ENCODE results near the gene PC. TPM values are rescaled to one million over a fixed set of nuclear protein-coding genes. Genes with fewer than 3 reads are reported as not detected.
"Not testable (repeated sequence)": the region's sequence is repeated elsewhere in the genome, so short reads cannot be mapped to it uniquely, and the experiment has no call there.

PC gene
- total RNA-seq, 1 experiment from 2014 or later = 37.1 TPM

DNA sequence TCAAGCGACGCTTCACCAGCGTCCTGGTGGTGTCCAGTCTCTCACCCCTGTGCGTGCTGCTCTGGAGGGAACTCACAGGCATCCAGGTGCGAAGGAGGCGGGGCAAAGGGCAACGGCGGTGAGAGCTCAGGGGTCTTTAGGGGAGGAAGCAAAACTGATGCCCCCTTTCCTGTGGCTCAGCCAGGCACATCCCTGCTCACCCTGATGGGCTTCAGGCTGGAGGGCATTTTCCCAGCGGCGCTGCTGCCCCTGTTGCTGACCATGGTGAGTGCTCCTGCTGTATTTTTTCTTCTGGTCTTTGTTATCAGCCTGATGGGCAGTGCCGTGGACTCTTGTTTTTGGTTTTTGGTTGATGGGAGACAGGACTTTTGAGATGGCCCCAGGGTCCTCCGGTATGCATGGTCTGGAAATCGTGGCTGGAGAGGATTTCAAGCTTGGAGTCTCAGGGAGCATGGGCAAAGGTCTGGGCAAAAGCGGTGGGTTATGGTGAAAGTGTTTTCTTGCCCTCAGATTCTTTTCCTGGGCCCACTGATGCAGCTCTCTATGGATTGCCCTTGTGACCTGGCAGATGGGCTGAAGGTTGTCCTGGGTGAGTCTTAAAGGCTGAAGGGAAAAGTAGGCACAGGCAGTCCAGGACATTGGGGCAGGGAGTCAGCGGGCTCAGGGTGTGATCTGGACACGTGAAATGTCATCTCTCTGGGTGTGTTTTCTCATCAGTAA is 114.2 kb downstream of the PC start:
- DNase-seq (ENCODE audit: low read depth) = no peak

DNA sequence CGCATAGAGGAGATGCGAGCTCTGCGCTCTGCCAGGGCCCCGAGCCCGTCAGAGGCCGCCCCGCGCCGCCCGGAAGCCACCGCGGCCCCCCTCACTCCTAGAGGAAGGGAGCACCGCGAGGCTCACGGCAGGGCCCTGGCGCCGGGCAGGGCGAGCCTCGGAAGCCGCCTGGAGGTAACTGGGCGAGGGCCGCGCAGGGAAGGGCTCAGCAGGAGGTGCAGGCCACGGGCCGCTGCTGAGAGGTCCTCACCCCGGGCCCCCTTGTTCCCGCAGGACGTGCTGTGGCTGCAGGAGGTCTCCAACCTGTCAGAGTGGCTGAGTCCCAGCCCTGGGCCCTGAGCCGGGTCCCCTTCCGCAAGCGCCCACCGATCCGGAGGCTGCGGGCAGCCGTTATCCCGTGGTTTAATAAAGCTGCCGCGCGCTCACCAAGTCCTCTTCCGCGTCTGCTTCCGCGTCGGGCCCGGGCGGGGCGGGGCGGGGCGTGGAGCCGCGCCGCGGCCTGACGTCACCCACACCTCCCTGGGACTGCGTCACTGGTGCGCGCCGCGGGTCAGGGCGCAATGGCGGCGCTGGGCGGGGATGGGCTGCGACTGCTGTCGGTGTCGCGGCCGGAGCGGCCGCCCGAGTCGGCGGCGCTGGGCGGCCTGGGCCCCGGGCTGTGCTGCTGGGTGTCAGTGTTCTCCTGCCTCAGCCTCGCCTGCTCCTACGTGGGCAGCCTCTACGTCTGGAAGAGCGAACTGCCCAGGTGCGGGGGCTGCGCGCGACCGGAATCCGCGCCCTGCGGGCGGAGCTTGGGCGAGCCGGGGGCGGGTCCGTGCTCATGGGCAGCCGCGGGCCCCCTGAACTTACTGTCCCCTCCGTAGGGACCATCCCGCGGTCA is 115.0 kb downstream of the PC start, which contains the start of gene RCE1:
Gene RCE1 (plus strand): TSS at position 546 of the 880 bp plus-strand sequence. CDS start 15 bp downstream, at position 561.
- peak; percentile 85 for DNase-seq (ENCODE audit: low read depth)

DNA sequence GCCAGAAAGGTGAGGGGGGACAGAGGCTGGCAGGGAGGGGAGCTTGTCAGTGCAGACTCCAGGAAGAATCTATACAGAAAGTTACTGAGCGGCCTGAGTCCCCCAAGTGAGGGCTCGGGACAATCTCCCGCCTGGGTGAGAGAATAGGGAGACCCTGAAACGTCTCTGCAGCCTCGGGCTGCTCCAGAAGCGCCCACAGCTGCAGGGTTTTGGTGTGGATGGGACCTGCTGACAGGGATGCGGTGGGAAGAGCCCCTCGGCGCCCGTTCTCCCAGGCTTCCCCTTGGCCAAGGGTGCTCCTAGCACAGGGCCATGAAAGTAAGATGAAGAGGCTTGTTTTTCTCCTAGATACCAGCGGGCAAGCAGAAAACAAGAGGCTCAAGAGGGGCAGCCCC is 115.7 kb downstream of the PC start:
- DNase-seq (ENCODE audit: low read depth) = no peak

DNA sequence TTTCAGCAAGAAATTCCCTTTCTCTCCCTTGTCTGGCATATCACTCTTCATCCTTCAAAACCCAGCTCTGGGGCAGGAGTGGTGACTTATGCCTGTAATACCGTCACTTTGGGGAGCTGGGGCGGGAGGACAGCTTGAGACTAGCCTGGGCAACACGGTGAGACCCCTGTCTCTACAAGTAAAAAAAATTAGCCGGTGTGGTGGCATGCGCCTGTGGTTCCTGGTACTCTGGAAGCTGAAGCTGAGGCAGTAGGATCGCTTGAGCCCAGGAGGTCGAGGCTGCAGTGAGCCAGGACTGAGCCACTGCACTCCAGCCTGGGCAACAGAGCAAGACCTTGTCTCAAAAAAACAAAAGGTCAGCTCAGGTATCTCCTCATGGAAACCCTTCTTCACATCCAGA is 116.3 kb downstream of the PC start:
- DNase-seq (ENCODE audit: low read depth) = no peak

DNA sequence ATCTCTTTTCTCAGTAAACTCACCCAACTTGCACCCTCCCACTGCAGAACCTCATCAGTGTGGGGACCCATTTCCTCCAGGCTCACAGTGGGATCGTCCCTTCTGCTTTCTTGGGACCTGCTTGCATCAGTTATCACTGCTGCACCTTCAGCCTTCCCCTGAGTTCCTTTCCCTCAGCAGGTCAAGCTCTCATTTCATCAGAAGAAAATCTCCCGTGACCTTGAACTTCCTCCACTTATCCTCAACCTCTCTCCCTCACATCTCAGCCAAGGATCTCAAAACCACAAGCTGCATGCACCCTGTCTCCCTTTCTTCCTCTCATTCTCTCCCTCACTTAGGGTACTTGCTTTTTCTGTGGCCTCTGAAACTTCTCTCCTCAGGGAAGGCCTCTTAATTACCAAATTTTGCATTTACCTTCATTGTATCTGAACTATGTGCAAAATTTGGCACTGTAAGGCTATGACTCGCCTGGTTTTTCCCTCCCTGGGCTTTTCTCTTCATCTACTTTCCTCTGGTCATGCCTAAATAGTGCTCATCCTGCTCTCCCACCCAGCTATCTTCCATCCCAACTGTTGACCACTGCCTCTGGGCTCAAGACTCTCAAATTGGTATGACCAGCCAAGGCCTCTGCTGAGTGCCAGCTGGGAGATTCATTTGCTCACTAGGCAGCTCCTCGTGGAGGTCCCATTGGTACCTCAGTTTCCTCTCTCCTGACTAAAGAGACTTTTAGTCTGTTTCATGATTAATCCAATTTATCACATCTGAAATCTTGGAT is 117.7 kb downstream of the PC start:
- no peak for DNase-seq (ENCODE audit: low read depth)

DNA sequence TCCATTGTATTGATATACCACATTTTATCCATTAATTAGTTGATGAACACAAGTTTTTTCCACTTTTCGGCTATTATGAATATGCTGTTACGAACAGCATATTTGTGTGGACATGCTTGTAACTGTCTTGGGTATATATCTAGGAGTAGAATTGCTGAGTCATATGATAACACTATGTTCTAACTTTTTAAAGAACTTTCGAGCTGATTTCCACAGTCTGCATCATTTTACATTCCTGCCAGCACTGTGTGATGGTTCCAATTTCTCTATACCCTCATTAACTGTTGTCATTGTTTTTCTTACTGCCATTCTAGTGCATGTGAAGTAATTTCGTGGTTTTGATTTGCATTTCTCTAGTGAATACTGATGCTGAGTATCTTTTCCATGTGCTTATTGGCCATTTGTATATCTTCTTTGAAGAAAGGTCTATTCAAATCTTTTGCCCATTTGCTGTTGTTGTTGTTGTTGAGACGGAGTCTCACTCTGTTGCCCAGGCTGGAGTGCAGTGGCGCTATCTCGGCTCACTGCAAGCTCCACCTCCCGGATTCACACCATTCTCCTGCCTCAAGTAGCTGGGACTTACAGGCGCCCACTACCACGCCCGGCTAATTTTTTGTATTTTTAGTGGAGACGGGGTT is 122.3 kb downstream of the PC start:
- DNase-seq (ENCODE audit: low read depth) = peak; percentile 30

DNA sequence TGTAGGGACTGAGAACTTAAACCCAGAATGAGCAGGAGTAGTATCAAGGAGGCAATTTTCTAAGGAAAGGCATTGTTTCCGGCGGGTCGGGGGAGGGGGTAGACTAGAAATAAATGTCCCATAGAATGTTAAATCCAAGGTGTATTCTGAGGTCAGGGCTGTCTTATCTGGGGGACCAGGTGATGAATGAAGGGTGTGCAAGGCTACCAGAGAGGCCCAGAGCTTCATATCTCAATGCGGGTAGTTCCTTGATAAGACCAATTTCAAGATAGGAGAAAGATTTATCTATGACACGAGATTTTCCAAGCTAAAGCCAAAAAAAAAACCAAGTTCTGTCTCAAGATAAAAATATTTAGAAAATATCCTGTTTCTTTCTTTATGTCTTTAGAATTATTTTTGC is 123.2 kb downstream of the PC start:
- no peak for DNase-seq (ENCODE audit: low read depth)

DNA sequence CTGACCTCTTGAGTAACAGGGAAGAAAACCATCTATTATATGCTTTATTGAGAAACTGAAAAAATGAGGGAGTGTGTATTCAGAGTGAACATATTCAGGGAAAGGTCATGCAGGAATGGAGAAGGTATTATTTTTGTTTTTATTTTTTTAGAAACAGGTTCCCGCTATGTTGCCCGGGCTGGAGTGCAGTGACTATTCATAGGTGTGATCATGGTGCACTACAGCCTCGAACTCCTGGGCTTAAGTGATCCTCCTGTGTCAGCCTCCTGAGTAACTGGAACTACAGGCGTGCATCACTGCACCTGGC is 123.7 kb downstream of the PC start:
- DNase-seq (ENCODE audit: low read depth) = no peak

DNA sequence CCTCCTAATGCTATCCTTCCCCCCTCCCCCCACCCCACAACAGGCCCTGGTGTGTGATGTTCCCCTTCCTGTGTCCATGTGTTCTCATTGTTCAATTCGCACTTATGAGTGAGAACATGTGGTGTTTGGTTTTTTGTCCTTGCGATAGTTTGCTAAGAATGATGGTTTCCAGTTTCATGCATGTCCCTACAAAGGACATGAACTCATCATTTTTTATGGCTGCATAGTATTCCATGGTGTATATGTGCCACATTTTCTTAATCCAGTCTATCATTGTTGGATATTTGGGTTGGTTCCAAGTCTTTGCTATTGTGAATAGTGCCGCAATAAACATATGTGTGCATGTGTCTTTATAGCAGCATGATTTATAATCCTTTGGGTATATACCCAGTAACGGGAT is 133.6 kb downstream of the PC start:
- not testable (repeated sequence) for DNase-seq (ENCODE audit: low read depth)

DNA sequence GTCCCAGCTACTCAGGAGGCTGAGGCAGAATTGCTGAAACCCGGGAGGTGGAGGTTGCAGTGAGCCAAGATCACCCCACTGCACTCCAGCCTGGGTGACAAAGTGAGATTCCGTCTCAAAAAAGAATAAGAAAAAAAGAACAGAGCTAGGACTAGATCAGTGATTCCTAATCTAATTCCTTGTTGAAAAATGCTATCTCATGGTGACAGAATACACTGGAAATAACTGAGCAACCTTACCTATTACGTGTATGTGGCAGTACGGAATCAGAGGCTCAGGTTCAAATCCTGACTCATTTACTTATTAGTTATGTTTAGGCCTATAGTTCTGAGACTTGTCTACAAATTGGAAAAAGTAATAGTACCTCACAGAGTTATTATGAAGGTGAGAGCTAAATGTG is 134.5 kb downstream of the PC start:
- DNase-seq (ENCODE audit: low read depth) = no peak

DNA sequence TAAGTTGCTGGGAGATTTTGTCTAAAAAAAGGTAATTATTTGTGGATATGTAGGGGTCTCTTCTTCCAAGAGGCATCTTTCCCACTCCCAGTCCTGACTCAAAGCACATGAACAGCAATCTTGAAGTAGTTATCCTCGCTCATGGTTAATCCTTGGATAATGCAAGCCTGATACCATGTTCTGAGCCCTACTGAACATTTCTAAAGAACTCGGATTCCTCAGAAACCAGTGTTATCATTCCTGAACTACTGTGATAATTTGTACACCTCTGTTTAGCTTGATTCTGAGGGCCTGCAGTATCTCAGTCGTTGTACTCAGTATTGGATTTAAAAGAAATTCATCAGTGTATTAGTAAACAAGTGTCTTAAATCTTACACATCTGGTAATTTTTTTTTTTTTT is 137.3 kb downstream of the PC start:
- DNase-seq (ENCODE audit: low read depth) = no peak

DNA sequence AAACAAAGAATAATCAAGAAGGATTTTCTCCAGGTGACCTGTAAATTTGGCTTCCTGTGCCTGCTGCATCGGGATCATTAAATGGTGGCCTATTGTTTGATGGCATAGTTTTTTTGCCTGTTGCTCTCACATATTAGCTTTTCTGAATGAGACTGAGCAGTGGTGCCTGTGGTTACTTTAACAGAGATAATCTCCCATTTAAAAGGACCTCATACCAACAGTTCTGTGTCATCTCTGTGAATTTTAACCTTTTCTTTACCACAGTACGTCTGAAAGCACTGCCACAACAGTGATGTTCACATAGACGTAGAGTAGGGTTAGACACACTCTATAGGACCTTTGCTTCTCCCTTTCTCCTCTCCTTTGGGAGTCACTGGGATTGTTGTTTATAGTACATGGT is 137.8 kb downstream of the PC start:
- no peak for DNase-seq (ENCODE audit: low read depth)

DNA sequence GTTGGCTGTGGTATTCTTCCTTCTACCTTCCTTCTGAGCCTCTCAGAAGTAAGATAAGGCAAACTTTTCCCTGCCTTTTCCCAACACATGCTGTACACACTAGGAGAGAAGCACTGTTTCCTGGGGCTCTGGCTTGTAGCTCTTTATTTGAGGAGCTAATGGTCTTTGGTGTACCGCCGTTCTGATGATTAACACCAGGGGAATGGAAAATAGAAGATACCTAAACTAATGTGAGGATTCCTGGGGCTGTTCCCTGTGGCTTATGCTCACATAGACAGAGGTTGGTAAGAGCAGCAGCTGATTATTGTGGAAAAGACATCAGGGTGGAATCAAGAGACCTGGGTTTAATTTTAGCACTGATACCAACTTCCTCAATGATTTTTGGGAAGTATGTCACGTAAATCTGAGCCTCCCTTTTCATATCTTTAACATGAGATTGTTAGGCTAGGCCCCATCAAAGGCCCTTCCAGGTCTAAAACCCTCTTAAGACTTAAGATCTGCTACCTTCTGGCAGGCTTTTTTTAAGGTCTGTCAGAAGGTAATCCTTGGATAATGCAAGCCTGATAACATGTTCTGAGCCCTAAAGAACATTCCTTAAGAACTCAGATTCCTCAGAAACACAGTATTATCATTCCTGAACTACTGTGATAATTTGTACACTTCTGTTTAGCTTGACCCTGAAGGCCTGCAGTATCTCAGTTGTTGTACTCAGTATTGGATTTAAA is 139.8 kb downstream of the PC start:
- peak; percentile 7 for DNase-seq (ENCODE audit: low read depth)

DNA sequence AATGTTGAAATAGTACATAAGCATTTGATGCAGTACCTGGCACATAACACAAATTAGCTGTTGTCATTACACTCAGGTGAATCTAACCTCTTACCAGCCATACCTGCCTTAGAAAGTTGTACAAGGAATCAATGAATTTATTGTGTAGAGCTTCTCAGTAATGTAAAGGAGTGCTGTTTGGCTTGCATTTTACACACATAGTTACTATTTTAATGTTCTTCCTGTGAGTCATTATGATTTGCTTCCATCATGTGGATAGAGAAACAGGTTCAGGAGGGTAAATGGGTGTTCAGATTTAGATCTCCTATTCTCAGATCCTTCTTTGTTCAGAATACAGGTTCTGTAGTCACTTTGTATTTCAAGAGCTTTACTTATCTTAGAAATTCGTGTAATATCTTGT is 142.5 kb downstream of the PC start:
- peak; percentile 16 for DNase-seq (ENCODE audit: low read depth)

DNA sequence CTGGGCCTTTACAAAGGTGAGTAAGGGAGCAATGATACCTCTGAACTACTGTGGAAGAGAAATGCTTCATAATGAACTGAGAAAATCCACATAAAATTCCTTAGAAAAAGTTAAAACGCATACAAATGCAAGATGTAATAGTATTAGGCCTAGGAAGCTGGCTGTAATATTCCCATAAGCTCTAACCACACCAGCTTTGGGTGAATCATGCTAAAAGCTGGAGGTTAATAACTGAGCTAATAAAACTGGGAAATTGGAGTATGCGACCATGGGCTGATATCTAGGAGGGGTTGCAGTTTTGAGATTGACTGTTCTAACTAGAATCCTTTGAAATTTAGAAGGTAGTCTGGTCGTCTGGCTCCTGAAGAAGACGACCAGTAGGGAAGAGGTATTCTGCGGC is 143.5 kb downstream of the PC start:
- DNase-seq (ENCODE audit: low read depth) = no peak

DNA sequence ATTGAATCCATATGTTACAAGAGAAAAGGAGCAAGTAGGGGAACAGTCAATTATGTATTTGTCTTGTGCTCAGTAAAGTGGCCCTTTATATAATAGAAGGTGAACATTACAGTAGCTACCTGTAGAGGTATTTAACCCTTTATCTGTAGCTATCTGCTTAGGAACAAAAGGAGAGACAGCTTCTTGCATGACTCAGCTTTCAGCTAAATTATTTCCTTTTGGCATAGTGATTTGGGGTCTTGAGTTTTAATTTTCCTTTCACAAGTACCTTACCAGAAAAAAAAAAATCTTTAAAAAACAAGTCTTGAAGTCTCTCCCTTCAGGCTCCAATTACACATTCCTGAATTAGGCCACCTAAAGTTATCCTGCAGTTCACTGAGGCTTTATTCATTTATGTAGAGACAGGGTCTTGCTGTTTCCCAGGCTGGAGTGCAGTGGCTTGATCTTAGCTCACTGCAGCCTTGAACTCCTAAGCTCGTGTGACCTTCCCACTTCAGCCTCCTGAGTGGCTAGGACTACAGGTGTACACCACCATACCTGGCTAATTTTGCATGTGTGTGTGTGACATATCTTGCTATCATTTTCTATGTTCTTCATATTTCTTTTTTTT is 147.5 kb downstream of the PC start:
- DNase-seq (ENCODE audit: low read depth) = no peak

DNA sequence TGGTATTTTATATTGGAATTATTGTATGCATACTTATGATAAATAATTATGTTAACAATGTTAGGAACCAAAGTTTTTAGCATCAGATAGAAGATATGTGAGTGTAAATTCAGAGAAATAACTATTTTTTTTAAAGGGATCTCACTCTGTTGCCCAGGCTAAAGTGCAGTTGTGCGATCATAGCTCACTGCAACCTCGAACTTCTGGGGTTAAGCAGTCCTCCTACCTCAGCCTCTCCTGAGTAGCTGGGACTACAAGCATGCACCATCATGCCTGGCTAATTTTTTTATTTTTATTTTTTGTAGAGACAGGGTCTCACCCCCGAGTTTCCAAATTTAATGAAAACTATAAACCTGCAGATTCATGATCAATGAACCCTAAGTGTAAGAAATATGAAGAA is 148.6 kb downstream of the PC start:
- DNase-seq (ENCODE audit: low read depth) = no peak

DNA sequence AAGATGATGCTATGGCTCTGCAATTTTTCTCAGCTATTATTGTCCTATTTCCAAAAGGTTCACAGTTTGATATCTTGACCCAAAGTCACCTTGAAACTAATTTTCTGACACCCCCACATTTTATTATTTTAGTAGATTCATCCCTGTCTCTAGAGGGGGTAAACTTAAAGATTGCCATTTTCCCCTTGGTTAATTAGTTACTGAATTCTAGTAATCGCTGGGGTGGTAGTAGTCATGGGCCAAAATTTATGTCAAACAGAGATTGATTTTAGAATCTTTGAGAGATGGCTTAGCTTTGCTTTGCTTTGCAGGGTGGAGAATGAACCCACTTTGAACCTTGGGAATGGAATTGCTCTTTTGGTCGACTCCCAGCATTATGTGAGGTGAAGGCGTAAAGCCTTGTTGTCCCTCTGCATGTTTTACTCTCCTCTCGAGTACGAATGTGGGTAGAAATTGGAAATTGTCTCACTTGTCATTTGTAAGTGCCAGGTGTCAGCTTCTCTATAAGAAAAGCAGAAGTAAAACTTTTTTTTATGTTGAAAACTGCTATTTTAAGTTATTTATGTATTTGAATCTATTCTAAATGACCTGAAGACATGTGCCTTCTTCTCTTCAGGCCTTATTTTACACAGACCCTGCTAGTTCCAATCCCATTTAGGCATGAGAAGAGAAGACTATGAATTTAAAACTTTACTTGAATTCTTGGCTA is 157.3 kb downstream of the PC start:
- no peak for DNase-seq (ENCODE audit: low read depth)

DNA sequence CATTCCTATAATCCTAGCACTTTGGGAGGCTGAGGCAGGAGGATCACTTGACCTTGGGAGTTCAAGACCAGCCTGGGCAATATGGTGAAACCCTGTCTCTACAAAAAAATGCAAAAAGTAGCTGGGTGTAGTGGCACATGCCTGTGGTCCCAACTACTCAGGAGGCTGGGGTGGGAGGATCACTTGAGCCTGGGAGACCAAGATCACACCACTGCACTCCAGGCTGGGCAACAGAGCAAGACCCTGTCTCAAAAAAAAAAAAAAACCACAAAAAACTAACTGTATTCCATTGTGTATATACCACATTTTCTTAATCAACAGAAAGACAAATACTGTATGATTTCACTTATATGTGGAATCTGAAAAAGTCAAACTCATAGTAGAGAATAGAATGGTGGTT is 158.4 kb downstream of the PC start:
- DNase-seq (ENCODE audit: low read depth) = not testable (repeated sequence)
